GM19372 (cell line): ENCODE measurements around the gene VPS36.
"Not testable (repeated sequence)": the region's sequence is repeated elsewhere in the genome, so short reads cannot be mapped to it uniquely, and the experiment has no call there.

Source experiments
- ATAC-seq: cut with Tn5 transposase; IDR thresholded peaks from one replicate; pipeline ENCODE4 v1.9.1; 2021; ENCODE audit warnings: mild to moderate bottlenecking, low read depth, moderate library complexity; ENCODE audit not compliant: unreplicated experiment

The VPS36 gene

GRCh38 chr13:52450012-52450792, at the start of gene VPS36:
Gene VPS36 (minus strand): TSS chr13:52450634. CDS start chr13:52450594, 40 bp downstream.
- ATAC-seq, result peak; percentile 62

GRCh38 chr13:52497979-52498378, 47.5 kb upstream of the VPS36 start:
- ATAC-seq, result peak; percentile 71

- not testable (repeated sequence) for ATAC-seq
These were observed 43.8 kb upstream of the VPS36 start for GRCh38 chr13:52494241-52494640.

- not testable (repeated sequence) for ATAC-seq
These were observed 40.6 kb upstream of the VPS36 start for GRCh38 chr13:52491015-52491414.

- ATAC-seq, result not testable (repeated sequence)
These were observed 38.3 kb upstream of the VPS36 start for GRCh38 chr13:52488763-52489162.

GRCh38 chr13:52487078-52487477, 36.6 kb upstream of the VPS36 start:
- not testable (repeated sequence) for ATAC-seq

- ATAC-seq, result not testable (repeated sequence)
These were observed 30.4 kb upstream of the VPS36 start for GRCh38 chr13:52480677-52481428.

GRCh38 chr13:52468487-52468886, 18.1 kb upstream of the VPS36 start:
- not testable (repeated sequence) for ATAC-seq

GRCh38 chr13:52463526-52463925, 13.1 kb upstream of the VPS36 start:
- ATAC-seq, result no peak

- no peak for ATAC-seq
These were observed 10.8 kb upstream of the VPS36 start for GRCh38 chr13:52461265-52461664.

GRCh38 chr13:52459668-52460067, 9.2 kb upstream of the VPS36 start:
- no peak for ATAC-seq

GRCh38 chr13:52455677-52456041, 5.2 kb upstream of the VPS36 start:
- peak; percentile 16 for ATAC-seq

GRCh38 chr13:52454820-52455676, 4.6 kb upstream of the VPS36 start, which contains the start of gene CKAP2:
Gene CKAP2 (plus strand): TSS chr13:52455478. CDS start chr13:52455557, 79 bp downstream.
- ATAC-seq, result peak; percentile 59

GRCh38 chr13:52454459-52454819, 4.0 kb upstream of the VPS36 start:
- ATAC-seq, result peak; percentile 31

GRCh38 chr13:52452470-52452869, 2.0 kb upstream of the VPS36 start:
- ATAC-seq, result no peak

- no peak for ATAC-seq
These were observed 836 bp upstream of the VPS36 start for GRCh38 chr13:52451135-52451804.

- ATAC-seq, result no peak
These were observed 321 bp upstream of the VPS36 start for GRCh38 chr13:52450793-52451116.

- no peak for ATAC-seq
These were observed 963 bp downstream of the VPS36 start for GRCh38 chr13:52449331-52450011.

- no peak for ATAC-seq
These were observed 2.5 kb downstream of the VPS36 start for GRCh38 chr13:52447815-52448552.
